Fibroblast of the aortic adventitia (primary cell): ENCODE data around the gene FBLN1. TPM values are rescaled to one million over a fixed set of nuclear protein-coding genes. Genes with fewer than 3 reads are reported as not detected.

Experiments
- DNase-seq: peaks from one replicate; pipeline ENCODE4 v3.0.0-alpha.2; 2010; ENCODE audit warnings: low read depth
- H3K4me3 ChIP-seq: 2 replicates; pipeline ENCODE4 v1.5.1; 2011; ENCODE audit warnings: low read depth, mild to moderate bottlenecking, control low read depth, low read length, moderate library complexity
- total RNA-seq: library from RNA; depleted of rRNA; stranded (reverse); fragments of >200 nt; gene quantifications from 2 replicates; pipeline ENCODE4 v1.2.3, GENCODE V29; 2012; ENCODE audit warnings: low replicate concordance
- TF ChIP-seq, protein P1 (sequence below): IDR thresholded peaks from 2 replicates; pipeline ENCODE4 v1.5.1; 2011; ENCODE audit warnings: mild to moderate bottlenecking, low read length, control low read depth, inconsistent platforms; ENCODE audit not compliant: insufficient read depth

FBLN1 gene
- total RNA-seq, 1 donor: 561 TPM

DNA sequence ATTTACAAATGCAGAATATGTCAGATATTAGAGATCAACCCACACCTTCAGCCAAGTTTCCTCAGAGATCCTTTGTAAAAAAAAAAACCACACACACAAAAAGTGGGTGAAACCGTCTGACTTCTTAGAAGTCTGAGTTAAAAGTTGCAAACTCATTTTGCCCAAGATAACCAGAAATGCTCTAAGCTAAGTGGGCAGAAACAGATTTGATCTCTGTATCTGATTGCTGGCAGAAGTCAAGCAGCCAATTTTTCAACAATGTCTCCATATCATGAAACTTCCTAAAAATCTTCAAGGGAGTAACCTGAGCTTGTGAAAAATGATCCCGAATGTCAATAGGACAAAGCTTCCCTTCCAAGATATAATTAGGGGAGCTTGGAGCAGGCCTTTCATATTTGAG lies 140.3 kb downstream of the FBLN1 start:
- H3K4me3 ChIP-seq: no peak overlapping the region
- TF ChIP-seq, protein P1, sequence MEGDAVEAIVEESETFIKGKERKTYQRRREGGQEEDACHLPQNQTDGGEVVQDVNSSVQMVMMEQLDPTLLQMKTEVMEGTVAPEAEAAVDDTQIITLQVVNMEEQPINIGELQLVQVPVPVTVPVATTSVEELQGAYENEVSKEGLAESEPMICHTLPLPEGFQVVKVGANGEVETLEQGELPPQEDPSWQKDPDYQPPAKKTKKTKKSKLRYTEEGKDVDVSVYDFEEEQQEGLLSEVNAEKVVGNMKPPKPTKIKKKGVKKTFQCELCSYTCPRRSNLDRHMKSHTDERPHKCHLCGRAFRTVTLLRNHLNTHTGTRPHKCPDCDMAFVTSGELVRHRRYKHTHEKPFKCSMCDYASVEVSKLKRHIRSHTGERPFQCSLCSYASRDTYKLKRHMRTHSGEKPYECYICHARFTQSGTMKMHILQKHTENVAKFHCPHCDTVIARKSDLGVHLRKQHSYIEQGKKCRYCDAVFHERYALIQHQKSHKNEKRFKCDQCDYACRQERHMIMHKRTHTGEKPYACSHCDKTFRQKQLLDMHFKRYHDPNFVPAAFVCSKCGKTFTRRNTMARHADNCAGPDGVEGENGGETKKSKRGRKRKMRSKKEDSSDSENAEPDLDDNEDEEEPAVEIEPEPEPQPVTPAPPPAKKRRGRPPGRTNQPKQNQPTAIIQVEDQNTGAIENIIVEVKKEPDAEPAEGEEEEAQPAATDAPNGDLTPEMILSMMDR: no peak
- peak; percentile 21 for DNase-seq

DNA sequence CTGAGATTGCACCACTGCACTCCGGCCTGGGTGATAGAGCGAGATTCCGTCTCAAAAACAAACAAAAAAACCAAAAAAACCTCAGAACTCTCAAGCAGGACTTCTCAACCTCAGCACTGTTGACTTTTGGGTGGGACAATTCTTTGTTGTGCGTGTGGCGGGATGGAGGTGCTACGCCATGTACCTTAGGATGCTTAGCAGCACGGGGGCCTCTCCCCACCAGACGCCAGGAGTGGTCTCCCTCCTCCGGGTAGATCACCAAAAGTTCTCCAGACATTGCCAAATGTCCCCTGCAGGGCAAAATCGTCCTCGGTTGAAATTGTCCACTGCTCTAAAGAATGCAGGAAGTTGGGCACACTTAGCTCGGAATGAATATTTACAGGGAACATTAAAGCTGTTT lies 142.0 kb downstream of the FBLN1 start:
- DNase-seq: no peak
- TF ChIP-seq, protein P1: no peak
- no peak overlapping the region for H3K4me3 ChIP-seq

DNA sequence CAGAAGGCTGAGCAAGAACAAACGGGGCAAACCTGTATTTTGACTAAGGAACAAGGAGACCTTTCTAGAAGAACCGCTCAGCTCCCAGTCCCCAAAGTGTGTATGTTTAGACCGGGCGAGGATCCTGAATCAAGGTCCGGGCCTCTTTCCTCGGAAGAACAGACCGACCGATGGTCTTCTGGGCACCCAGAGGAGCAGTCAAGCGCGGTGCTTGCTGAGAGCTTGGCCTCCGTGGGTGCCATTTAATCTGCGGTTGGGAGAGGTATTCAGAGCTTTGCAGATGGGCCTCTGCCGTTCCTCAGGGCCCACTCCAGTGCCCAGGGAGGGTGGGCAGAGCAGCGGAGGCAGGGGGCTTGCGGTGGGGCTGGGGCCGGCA lies 142.5 kb downstream of the FBLN1 start:
- no peak for DNase-seq
- TF ChIP-seq, protein P1: no peak
- no peak overlapping the region for H3K4me3 ChIP-seq

DNA sequence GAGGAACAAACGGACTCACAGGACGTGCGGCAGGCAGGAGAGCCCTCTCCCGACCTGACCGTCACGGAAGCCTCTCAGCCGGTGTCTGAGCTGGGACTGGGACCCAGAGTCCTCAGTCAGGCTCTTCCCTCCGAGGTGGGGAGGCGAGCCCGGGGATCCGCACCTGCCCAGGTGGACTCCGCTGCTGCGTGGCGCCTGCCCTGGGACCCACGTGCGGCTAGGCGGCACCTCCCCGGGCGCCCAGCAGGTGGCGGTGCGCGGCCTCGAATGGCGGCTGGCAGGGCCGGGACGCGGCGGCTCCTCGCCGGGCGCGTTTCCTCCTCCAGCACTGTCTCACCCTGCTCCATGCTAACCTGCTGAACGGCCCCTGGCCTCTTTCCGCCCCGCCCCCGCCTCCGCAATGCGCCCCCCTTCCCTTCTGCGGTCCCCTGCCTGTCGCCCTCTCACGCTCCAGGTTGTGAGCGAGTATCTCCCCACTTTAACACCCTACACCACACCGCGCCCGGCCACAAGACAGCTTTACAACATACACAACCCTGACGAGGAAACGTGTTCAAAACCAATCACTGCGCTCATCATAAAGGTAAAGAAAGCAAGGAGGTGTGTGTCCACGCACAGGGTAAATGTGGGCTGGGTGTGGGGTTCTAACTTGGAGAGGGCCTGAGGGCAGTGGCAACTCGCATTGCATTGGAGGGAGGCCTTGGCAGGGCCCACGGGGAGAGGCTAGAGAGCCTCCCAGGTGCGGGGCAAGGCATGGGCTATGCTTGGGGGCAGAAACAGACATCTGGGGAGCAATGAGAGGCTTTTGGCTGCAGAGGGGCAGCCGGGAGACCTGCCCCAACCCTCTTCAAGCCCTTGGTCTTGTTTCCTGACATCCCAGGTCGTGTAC lies 143.1 kb downstream of the FBLN1 start:
- no peak overlapping the region for H3K4me3 ChIP-seq
- DNase-seq: peak; percentile 38

DNA sequence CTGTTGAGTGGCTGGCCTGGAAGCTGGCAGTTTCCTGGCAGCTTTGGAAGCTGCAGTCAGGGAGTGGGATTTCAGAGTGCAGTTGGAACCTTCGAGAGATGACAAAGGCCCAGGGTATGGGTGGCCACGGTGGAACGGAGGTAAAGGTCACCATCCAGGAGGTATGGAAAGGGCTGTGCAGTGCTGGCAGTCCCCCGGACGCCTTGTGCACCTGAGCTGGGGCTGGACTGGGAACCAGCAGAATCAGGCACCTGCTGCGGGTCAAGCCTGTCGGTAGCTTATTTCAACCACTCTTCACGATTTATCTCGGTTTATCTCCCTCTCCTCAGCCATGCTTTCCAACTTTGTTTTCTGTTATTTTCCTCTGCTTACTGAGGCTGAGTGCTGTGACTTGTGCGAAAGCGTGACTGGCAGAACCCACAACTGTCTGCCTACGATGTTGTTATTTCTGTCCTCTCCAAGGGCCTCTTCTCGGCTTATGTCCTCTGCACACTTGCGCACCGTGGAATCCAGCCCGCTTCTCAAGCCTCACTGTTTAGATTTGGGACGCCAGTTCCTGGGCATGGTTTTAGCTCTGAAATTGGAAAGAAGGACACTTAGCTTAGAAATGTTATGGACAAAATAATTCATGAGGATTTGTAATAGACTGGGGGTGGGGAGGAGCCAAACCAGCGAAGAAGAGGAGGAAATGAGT lies 145.0 kb downstream of the FBLN1 start:
- no peak overlapping the region for H3K4me3 ChIP-seq
- DNase-seq: no peak
- TF ChIP-seq, protein P1: no peak

More for the DNA sequence above, 143.1 kb downstream of the FBLN1 start:
- TF ChIP-seq, protein P1: peak; percentile 67

DNA sequence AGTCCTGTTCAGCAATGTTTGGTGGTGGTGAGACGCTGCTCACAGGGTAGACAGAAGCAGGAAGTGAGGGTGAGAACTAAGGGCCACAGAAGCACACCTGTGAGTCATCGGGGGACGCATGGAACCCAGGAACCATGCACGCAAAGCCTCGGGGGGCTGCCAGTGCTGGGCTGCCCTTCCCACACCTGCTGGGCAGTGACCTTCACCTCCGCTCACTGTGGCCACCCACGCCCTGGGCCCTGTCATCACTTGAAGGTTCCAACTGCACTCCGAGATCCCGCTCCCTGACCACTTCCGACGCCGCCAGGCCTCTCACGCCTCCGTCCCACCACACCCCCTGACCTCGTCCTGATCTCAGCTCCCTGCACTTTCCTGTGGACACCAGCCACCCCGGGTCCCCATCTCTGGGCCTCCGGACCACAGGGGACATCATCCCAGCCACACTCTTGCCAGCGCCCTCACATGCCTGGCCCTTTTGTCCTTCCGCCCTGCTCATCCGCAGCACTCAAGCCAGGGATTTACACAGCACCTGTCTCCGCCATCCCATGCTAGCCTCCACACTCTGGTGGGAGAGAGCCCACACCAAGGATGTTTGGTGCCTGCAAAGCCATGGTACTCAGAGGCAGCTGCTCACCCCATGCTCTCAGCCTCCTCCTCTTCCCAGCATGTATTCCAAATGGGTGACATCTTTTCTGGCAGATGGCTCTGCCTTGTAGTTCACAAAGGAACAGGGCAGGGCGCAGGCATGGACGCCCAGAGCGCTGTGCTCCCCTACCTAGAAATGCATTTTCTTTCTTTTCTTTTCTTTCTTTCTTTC lies 145.8 kb downstream of the FBLN1 start:
- DNase-seq: no peak
- H3K4me3 ChIP-seq: no peak overlapping the region
- TF ChIP-seq, protein P1: no peak
